ENCODE data around the gene NCBP3.
"Not testable (repeated sequence)": the region's sequence is repeated elsewhere in the genome, so short reads cannot be mapped to it uniquely, and the experiment has no call there.

The NCBP3 gene

GRCh38 chr17:3845291-3845620, 790 bp downstream of the NCBP3 start:
- DNase-seq, result peak; percentile 37

- not testable (repeated sequence) for DNase-seq
Observed at GRCh38 chr17:3844556-3844955, 1.5 kb downstream of the NCBP3 start.

- peak; percentile 42 for DNase-seq
Observed at GRCh38 chr17:3843935-3844516, 2.0 kb downstream of the NCBP3 start.

- DNase-seq, result no peak
Observed at GRCh38 chr17:3838206-3838605, 7.8 kb downstream of the NCBP3 start.

GRCh38 chr17:3836551-3836950, 9.5 kb downstream of the NCBP3 start:
- DNase-seq, result no peak

- DNase-seq, result no peak
Observed at GRCh38 chr17:3835410-3836229, 10.4 kb downstream of the NCBP3 start.

- no peak for DNase-seq
Observed at GRCh38 chr17:3834811-3835210, 11.2 kb downstream of the NCBP3 start.

GRCh38 chr17:3828852-3829232, 17.2 kb downstream of the NCBP3 start:
- no peak for DNase-seq

GRCh38 chr17:3828151-3828851, 17.7 kb downstream of the NCBP3 start:
- DNase-seq, result no peak

- DNase-seq, result peak; percentile 77
Observed at GRCh38 chr17:3827124-3827773, 18.8 kb downstream of the NCBP3 start.

- no peak for DNase-seq
Observed at GRCh38 chr17:3826191-3826590, 19.9 kb downstream of the NCBP3 start.

- DNase-seq, result no peak
Observed at GRCh38 chr17:3821101-3821500, 24.9 kb downstream of the NCBP3 start.

GRCh38 chr17:3818786-3819185, 27.3 kb downstream of the NCBP3 start:
- no peak for DNase-seq

- no peak for DNase-seq
Observed at GRCh38 chr17:3817851-3818605, 28.0 kb downstream of the NCBP3 start.

GRCh38 chr17:3815925-3816324, 30.1 kb downstream of the NCBP3 start:
- no peak for DNase-seq

- DNase-seq, result no peak
Observed at GRCh38 chr17:3815122-3815521, 30.9 kb downstream of the NCBP3 start.

GRCh38 chr17:3814361-3814760, 31.7 kb downstream of the NCBP3 start:
- DNase-seq, result no peak

GRCh38 chr17:3813171-3813570, 32.9 kb downstream of the NCBP3 start:
- no peak for DNase-seq

GRCh38 chr17:3812771-3813170, 33.3 kb downstream of the NCBP3 start:
- no peak for DNase-seq

- DNase-seq, result no peak
Observed at GRCh38 chr17:3812284-3812683, 33.8 kb downstream of the NCBP3 start.

- DNase-seq, result no peak
Observed at GRCh38 chr17:3810019-3810418, 36.0 kb downstream of the NCBP3 start.

- no peak for DNase-seq
Observed at GRCh38 chr17:3809135-3809534, 36.9 kb downstream of the NCBP3 start.

- no peak for DNase-seq
Observed at GRCh38 chr17:3808701-3809100, 37.3 kb downstream of the NCBP3 start.

Measured in activated CD8-positive, alpha-beta memory T cell treated with anti-CD3 and anti-CD28 coated beads, Interleukin-2, amount 50 U/mL, for 4 hours (primary cell).